Measurements from ENCODE around the gene RGS19. TPM values are rescaled to one million over a fixed set of nuclear protein-coding genes. Genes with fewer than 3 reads are reported as not detected.

The RGS19 gene
- total and polyA plus RNA-seq, 2 of the 8 experiments (the other 6 are each of a cell fraction or from before 2014, with no cell fraction given), result 12.7 to 16.8 TPM

DNA sequence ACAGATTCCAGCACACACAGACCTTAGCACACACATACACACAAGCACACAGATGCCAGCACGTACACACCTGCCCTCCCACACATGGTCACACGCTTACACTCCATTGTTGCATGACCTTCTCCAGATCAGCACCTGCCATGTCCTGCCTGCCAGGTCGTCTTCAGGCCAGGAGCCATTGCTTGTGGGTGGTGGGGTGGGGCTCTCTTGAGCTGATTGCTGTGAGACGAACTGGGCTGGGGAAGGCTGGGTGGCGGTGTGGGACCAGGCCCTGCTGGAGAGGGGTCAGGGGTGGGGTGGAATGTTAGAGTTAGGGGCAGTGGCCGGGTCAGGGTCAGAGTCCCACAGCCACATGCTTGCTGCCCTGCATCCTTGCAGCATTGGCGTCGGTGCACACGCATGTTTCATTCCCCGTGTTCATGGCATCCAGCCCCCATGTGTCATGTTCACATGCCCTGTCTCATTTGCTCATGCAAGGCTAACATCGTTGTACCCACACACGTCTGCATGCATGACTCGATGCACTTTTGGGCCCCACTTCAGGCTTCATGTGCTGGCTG lies 34.6 kb upstream of the RGS19 start:
- Histone ChIP-seq H4K20me1 (replicated peaks in 1 of 2; ENCODE audit: control insufficient read depth in 1 of 2, insufficient read depth in 2 of 2, low read length in 2 of 2) (peaks cover 0 to 2% of the 10 kb centered on the region in 2 experiments), H2BK12ac (ENCODE audit: low read depth, low read length) (no peak overlapping the region), H3K36me3 (ENCODE audit: control insufficient read depth in 2 of 4, insufficient read depth in 4 of 4, low read length in 3 of 4) (no peaks in the 10 kb centered on the region), H3K4me2 (ENCODE audit: insufficient read depth in 1 of 2, low read depth in 2 of 2, low read length in 2 of 2) (no peak overlapping the region), H2BK5ac (ENCODE audit: low read depth, low read length) (no peak overlapping the region), H2BK120ac (replicated peaks; ENCODE audit: low read depth, low read length) (no peak overlapping the region), H4K91ac (replicated peaks; ENCODE audit: insufficient read length, low read length) (no peak overlapping the region), H3K27me3 (replicated peaks in 1 of 4; ENCODE audit: control insufficient read depth in 3 of 4, extremely low read depth in 1 of 4, insufficient read depth in 3 of 4, low read length in 3 of 4) (no peaks in the 10 kb centered on the region), H3K14ac (ENCODE audit: insufficient read length) (no peak overlapping the region), H2AK5ac (ENCODE audit: low read depth, low read length) (no peak overlapping the region), H4K8ac (ENCODE audit: extremely low read depth, insufficient read depth, low read length) (peak overlapping the region; percentile 25; the same call in 1 of the 2 replicates), H3K23ac (ENCODE audit: insufficient read length) (no peak overlapping the region), H3K79me2 (ENCODE audit: control insufficient read depth in 1 of 2, insufficient read depth in 2 of 2, low read length in 2 of 2) (no peaks in the 10 kb centered on the region), H2BK15ac (ENCODE audit: low read length) (0 out of 2 replicates have a peak overlapping the region, but pooled peaks have one; percentile 5), H3K23me2 (ENCODE audit: low read depth, low read length) (no peaks in the 10 kb centered on the region), H3K56ac (replicated peaks; ENCODE audit: insufficient read length, low read depth, low read length) (no peak overlapping the region), H3K18ac (ENCODE audit: extremely low read depth, low read length) (no peak overlapping the region), H3K9ac (replicated peaks in 1 of 4; ENCODE audit: extremely low read depth in 1 of 4, low read depth in 3 of 4, low read length in 3 of 4) (no peak overlapping the region), H3K4ac (replicated peaks; ENCODE audit: insufficient read length, low read depth, low read length) (no peak overlapping the region), H3K9me3 (ENCODE audit: insufficient read depth in 2 of 2, low read depth in 1 of 2, low read length in 1 of 2) (no peaks in the 10 kb centered on the region), H3K27ac (ENCODE audit: low read depth, low read length) (no peak overlapping the region), H3K4me3 (ENCODE audit: extremely low read depth in 1 of 4, insufficient read depth in 2 of 4, low read depth in 3 of 4, low read length in 4 of 4) (no peak overlapping the region), H3K79me1 (ENCODE audit: low read depth, low read length) (no peaks in the 10 kb centered on the region), H2BK20ac (ENCODE audit: low read length) (no peak overlapping the region), H3K4me1 (replicated peaks in 1 of 4; ENCODE audit: control insufficient read depth in 3 of 4, insufficient read depth in 4 of 4, low read length in 3 of 4) (no peaks in the 10 kb centered on the region), H4K5ac (ENCODE audit: insufficient read length, low read depth, low read length) (no peak overlapping the region), H2AFZ (ENCODE audit: low read length) (no peak overlapping the region)
- POLR2A ChIA-PET (ENCODE audit: partially characterized antibody), result no interaction called here
- 88% methylated on average over 13 of the region's 13 CpGs; no CpG with 5 or more reads in 1 of the 2 experiments for WGBS, 2 experiments (ENCODE audit: extremely low coverage in 1 of 2, insufficient coverage in 1 of 2, insufficient read length in 1 of 2, insufficient replicate concordance in 2 of 2, low coverage in 1 of 2, low lambda C conversion rate in 2 of 2, missing lambda C conversion rate in 1 of 2)
- FAIRE-seq, result no peak
- CTCF ChIA-PET (ENCODE audit: partially characterized antibody), result interaction anchor here (1.0 to 10.1 kb wide), 6 partner anchors 11 to 70 kb away, joined by 3 to 144 read pairs (median 5); partner anchors contain the start of genes LKAAEAR1, OPRL1 and RGS19
- TF ChIP-seq SIX5 (IDR thresholded peaks at IDR 0.05; ENCODE audit: low read depth, low read length) (no peak), NRF1 (IDR thresholded peaks at IDR 0.05; ENCODE audit: low read depth, low read length) (no peak), EGR1 (IDR thresholded peaks at IDR 0.05; ENCODE audit: borderline replicate concordance, low read depth, low read length) (no peak), SP2 (IDR thresholded peaks at IDR 0.05; ENCODE audit: low read length) (no peak), RNF2 (IDR thresholded peaks at IDR 0.05; ENCODE audit: borderline replicate concordance, low read depth, low read length, missing control alignments, poor library complexity, severe bottlenecking) (no peak), CREB1 (IDR thresholded peaks at IDR 0.05) (no peak)
- no peak for DNase-seq (ENCODE audit: low read depth in 1 of 2, low spot score in 2 of 2)
